SK-N-SH treated with all-trans-retinoic acid at 6 μM for 48 hours (cell line): ENCODE data around the gene SUCLA2.

Experiments
- ATAC-seq: fragments of 200-7000 bp; cut with Tn5 transposase; 3 replicates; pipeline ENCODE4 v1.9.1; 2020; ENCODE audit warnings: mild to moderate bottlenecking, moderate library complexity
- ARNTL ChIP-seq: fragments of 450-650 bp; formaldehyde crosslinking; IDR thresholded peaks from 2 replicates; pipeline ENCODE4 v1.5.0; 2020; ENCODE audit warnings: low read depth, mild to moderate bottlenecking, moderate library complexity, borderline replicate concordance
- BACH2 ChIP-seq: fragments of 250-450 bp; sonication (Bioruptor Pico); IDR thresholded peaks from 2 replicates; pipeline ENCODE4 v1.9.0; 2021; ENCODE audit warnings: mild to moderate bottlenecking, borderline replicate concordance
- CSDC2 ChIP-seq: fragments of 250-450 bp; sonication (Bioruptor Pico); IDR thresholded peaks from 2 replicates; pipeline ENCODE4 v1.5.0; 2020; ENCODE audit warnings: mild to moderate bottlenecking, moderate library complexity
- ESRRG ChIP-seq: fragments of 250-450 bp; sonication (Bioruptor Pico); IDR thresholded peaks from 2 replicates; pipeline ENCODE4 v1.6.1; 2021; ENCODE audit warnings: mild to moderate bottlenecking
- GLIS3 ChIP-seq: fragments of 250-450 bp; sonication (Bioruptor Pico); IDR thresholded peaks from 2 replicates; pipeline ENCODE4 v1.5.0; 2020; ENCODE audit warnings: mild to moderate bottlenecking, moderate library complexity
- ISL1 ChIP-seq: fragments of 250-450 bp; sonication (Bioruptor Pico); IDR thresholded peaks from 2 replicates; pipeline ENCODE4 v2.1.2; 2022; ENCODE audit warnings: mild to moderate bottlenecking, moderate library complexity
- OSR1 ChIP-seq: fragments of 250-450 bp; sonication (Bioruptor Pico); IDR thresholded peaks from 2 replicates; pipeline ENCODE4 v1.8.0; 2022; ENCODE audit warnings: moderate library complexity, mild to moderate bottlenecking, inconsistent platforms
- PPARA ChIP-seq: fragments of 250-450 bp; sonication (Bioruptor Pico); IDR thresholded peaks from 2 replicates; pipeline ENCODE4 v1.5.0; 2020; ENCODE audit warnings: mild to moderate bottlenecking, borderline replicate concordance
- RARB ChIP-seq: fragments of 250-450 bp; sonication (Bioruptor Pico); IDR thresholded peaks from 2 replicates; pipeline ENCODE4 v1.8.0; 2021; ENCODE audit warnings: mild to moderate bottlenecking, moderate library complexity
- TCF4 ChIP-seq: fragments of 250-450 bp; sonication (Bioruptor Pico); IDR thresholded peaks from 2 replicates; pipeline ENCODE4 v1.8.0; 2021; ENCODE audit warnings: mild to moderate bottlenecking, moderate library complexity, borderline replicate concordance
- ZC3H10 ChIP-seq: fragments of 250-450 bp; sonication (Bioruptor Pico); IDR thresholded peaks from 2 replicates; pipeline ENCODE4 v1.5.1; 2021; ENCODE audit warnings: mild to moderate bottlenecking, moderate library complexity
- ZFP3 ChIP-seq: fragments of 250-450 bp; sonication (Bioruptor Pico); IDR thresholded peaks from 2 replicates; pipeline ENCODE4 v1.5.0; 2020; ENCODE audit warnings: mild to moderate bottlenecking, moderate library complexity
- ZFP30 ChIP-seq: fragments of 450-650 bp; formaldehyde crosslinking; IDR thresholded peaks from 2 replicates; pipeline ENCODE4 v1.5.0; 2022; ENCODE audit warnings: mild to moderate bottlenecking, moderate library complexity
- ZNF70 ChIP-seq: fragments of 450-650 bp; formaldehyde crosslinking; IDR thresholded peaks from 2 replicates; pipeline ENCODE4 v1.5.0; 2020; ENCODE audit warnings: mild to moderate bottlenecking, moderate library complexity
- ZNF8 ChIP-seq: fragments of 450-650 bp; formaldehyde crosslinking; IDR thresholded peaks from 2 replicates; pipeline ENCODE4 v1.5.0; 2020; ENCODE audit warnings: mild to moderate bottlenecking, moderate library complexity
- TF ChIP-seq, protein P1 (sequence below): fragments of 250-450 bp; sonication (Bioruptor Pico); IDR thresholded peaks from 2 replicates; pipeline ENCODE4 v1.5.1; 2021; ENCODE audit warnings: mild to moderate bottlenecking, moderate library complexity
- TF ChIP-seq, protein P2 (sequence below): fragments of 250-450 bp; sonication (Bioruptor Pico); IDR thresholded peaks from 2 replicates; pipeline ENCODE4 v1.5.0; 2020; ENCODE audit warnings: mild to moderate bottlenecking, moderate library complexity
- TF ChIP-seq, protein P3 (sequence below): fragments of 250-450 bp; sonication (Bioruptor Pico); IDR thresholded peaks from 2 replicates; pipeline ENCODE4 v1.8.0; 2020; ENCODE audit warnings: mild to moderate bottlenecking, moderate library complexity, borderline replicate concordance

Gene SUCLA2

DNA sequence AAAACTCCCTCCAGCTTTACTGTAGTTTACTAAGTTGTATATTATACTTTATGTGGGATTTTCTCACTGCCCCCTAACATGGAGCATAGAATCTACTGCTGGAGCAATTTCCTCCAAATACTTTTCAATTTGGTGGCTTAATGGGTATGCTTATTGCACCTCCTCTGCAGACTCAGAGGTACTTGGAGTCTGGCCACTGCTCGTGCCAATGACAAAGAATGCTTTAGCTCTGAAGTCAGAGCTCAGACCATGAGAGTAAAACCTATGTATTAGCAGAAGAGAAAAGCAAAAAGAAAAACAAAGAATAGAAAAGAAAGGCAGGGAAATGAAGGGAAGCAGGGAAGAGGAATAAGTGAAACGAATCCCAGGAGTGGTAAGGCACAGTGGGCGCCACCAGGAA, 71.9 kb downstream of the SUCLA2 start:
- TF ChIP-seq, protein P1, sequence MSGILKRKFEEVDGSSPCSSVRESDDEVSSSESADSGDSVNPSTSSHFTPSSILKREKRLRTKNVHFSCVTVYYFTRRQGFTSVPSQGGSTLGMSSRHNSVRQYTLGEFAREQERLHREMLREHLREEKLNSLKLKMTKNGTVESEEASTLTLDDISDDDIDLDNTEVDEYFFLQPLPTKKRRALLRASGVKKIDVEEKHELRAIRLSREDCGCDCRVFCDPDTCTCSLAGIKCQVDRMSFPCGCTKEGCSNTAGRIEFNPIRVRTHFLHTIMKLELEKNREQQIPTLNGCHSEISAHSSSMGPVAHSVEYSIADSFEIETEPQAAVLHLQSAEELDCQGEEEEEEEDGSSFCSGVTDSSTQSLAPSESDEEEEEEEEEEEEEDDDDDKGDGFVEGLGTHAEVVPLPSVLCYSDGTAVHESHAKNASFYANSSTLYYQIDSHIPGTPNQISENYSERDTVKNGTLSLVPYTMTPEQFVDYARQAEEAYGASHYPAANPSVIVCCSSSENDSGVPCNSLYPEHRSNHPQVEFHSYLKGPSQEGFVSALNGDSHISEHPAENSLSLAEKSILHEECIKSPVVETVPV (CRISPR knock-in tag): no peak
- TF ChIP-seq CSDC2 (CRISPR knock-in tag) (no peak), BACH2 (CRISPR knock-in tag) (no peak), PPARA (CRISPR knock-in tag) (no peak), OSR1 (no peak), GLIS3 (CRISPR knock-in tag) (no peak), ZC3H10 (CRISPR knock-in tag) (no peak)
- TF ChIP-seq, protein P2, sequence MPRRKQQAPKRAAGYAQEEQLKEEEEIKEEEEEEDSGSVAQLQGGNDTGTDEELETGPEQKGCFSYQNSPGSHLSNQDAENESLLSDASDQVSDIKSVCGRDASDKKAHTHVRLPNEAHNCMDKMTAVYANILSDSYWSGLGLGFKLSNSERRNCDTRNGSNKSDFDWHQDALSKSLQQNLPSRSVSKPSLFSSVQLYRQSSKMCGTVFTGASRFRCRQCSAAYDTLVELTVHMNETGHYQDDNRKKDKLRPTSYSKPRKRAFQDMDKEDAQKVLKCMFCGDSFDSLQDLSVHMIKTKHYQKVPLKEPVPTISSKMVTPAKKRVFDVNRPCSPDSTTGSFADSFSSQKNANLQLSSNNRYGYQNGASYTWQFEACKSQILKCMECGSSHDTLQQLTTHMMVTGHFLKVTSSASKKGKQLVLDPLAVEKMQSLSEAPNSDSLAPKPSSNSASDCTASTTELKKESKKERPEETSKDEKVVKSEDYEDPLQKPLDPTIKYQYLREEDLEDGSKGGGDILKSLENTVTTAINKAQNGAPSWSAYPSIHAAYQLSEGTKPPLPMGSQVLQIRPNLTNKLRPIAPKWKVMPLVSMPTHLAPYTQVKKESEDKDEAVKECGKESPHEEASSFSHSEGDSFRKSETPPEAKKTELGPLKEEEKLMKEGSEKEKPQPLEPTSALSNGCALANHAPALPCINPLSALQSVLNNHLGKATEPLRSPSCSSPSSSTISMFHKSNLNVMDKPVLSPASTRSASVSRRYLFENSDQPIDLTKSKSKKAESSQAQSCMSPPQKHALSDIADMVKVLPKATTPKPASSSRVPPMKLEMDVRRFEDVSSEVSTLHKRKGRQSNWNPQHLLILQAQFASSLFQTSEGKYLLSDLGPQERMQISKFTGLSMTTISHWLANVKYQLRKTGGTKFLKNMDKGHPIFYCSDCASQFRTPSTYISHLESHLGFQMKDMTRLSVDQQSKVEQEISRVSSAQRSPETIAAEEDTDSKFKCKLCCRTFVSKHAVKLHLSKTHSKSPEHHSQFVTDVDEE (CRISPR knock-in tag): no peak
- TF ChIP-seq, protein P3, sequence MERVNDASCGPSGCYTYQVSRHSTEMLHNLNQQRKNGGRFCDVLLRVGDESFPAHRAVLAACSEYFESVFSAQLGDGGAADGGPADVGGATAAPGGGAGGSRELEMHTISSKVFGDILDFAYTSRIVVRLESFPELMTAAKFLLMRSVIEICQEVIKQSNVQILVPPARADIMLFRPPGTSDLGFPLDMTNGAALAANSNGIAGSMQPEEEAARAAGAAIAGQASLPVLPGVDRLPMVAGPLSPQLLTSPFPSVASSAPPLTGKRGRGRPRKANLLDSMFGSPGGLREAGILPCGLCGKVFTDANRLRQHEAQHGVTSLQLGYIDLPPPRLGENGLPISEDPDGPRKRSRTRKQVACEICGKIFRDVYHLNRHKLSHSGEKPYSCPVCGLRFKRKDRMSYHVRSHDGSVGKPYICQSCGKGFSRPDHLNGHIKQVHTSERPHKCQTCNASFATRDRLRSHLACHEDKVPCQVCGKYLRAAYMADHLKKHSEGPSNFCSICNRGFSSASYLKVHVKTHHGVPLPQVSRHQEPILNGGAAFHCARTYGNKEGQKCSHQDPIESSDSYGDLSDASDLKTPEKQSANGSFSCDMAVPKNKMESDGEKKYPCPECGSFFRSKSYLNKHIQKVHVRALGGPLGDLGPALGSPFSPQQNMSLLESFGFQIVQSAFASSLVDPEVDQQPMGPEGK (CRISPR knock-in tag): no peak
- TF ChIP-seq, all 23 proteins: peak for 0
- no peak for ATAC-seq

DNA sequence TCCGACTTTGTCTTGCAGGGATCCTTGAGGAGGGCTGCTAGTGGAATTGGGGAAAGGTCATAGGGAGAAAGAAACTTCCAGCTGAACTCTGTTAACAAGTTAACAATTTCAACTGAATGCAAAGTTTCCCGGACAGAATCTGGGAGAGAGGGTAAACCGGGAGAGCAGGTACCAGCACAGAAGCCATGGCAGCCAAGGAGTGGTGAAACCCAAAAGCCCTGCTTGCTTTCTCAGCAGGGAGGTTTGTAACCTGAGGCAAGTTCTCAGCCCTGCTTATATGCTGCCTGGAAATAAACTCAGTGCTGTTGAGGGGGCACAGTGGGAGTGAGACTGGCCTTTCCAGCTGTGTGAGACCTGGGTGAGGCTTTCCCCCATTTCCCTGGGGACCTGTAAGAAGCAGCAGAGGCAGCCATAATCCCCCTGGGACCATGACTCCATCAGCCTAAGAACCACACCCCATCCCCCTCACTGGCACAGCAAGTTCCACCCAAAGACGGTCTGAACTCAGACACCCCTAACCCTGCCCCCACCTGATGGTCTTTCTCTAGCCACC, 84.0 kb downstream of the SUCLA2 start:
- TF ChIP-seq CSDC2 (CRISPR knock-in tag): no peak
- TF ChIP-seq ISL1: no peak
- ATAC-seq: no peak

DNA sequence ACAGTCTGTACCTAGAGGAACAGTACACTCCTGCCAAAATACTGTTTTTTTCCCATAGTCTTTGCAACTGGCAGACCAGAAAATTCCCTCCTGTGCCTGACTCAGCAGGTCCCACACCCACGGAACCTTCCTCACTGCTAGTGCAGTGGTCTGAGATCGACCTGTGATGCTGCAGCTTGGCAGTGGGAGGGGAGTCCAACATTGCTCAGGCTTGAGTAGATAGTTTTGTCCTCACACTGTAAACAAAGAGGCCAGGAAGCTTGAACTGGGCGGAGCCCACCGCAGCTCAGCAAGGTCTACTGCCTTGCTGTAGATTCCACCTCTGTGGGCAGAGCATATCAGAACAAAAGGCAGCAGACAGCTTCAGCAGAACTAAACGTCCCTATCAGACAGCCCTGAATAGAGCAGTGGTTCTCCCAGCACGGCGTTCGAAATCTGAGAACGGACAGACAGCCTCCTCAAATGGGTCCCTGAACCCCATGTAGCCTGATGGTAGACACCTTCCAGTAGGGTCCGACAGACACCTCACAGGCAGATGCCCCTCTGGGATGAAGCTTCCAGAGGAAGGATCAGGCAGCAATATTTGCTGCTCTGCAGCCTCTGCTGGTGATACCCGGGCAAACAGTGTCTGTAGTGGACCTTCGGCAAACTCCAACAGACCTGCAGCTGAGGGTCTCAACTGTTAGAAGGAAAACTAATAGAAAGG, 92.7 kb downstream of the SUCLA2 start:
- ATAC-seq: no peak
- TF ChIP-seq PPARA (CRISPR knock-in tag): no peak
- TF ChIP-seq ZNF70 (CRISPR knock-in tag): no peak

DNA sequence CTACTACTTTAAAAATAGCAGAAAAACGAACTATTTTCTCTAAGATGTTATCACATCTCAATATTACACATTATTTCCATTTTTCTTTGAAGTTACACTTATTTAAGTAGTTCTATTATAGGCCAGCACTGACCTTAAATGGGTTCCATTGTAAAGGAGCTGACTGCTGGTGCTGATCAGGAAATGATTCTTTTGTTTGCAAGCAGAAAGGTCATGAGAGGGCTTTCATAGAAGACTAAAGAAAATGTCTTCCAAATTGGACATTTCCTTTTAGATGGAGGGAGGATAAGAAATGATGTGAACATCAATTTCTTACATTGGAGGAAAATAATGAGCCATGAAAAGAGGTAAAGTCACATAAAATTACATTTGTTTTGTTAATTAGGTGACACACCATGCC, 96.2 kb downstream of the SUCLA2 start:
- ATAC-seq: no peak
- TF ChIP-seq ZNF70 (CRISPR knock-in tag): no peak
- no peak for TF ChIP-seq PPARA (CRISPR knock-in tag)
- TF ChIP-seq, protein P2 (CRISPR knock-in tag): no peak
- TF ChIP-seq TCF4 (CRISPR knock-in tag): no peak
- no peak for TF ChIP-seq ISL1
- TF ChIP-seq ZFP30 (CRISPR knock-in tag): no peak
- no peak for TF ChIP-seq ZFP3 (CRISPR knock-in tag)
- no peak for TF ChIP-seq RARB (CRISPR knock-in tag)
- no peak for TF ChIP-seq ESRRG
- TF ChIP-seq, protein P3 (CRISPR knock-in tag): no peak
- TF ChIP-seq ZNF8 (CRISPR knock-in tag): no peak
- no peak for TF ChIP-seq CSDC2 (CRISPR knock-in tag)
- no peak for TF ChIP-seq ARNTL
